HL-60/S4 treated with retinoic acid at 250 ng/mL for 4 days and 3 days (cell line): Measurements from ENCODE around the gene STK32B.

ENCODE experiments used
- in situ Hi-C: fragments of 300-500 bp; cut with MboI; formaldehyde crosslinking; loops from 2 replicates; pipeline ENCODE4 v1.7.0; 2022; ENCODE audit warnings: low sequenced_read_pairs

The STK32B gene

DNA sequence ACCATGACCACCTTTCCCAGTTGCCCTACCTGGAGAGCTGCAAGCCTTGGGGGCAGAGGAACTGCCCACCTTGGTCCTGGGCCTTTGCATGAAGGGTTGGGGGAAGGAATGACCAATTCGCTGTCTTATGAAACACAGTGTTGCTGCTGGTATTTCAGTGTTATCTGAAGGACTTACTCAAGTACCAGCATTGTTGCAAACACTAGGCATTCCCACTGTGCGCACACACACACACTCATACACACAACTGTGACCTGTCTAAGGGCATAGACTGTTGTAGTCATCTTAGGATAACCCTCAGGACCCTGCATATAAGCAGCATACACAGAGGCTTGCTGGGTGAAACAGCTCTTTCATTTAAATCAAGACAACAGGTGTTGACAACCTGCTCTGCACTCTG, 446.2 kb downstream of the STK32B start:
- in situ Hi-C loops, result no loop called here

DNA sequence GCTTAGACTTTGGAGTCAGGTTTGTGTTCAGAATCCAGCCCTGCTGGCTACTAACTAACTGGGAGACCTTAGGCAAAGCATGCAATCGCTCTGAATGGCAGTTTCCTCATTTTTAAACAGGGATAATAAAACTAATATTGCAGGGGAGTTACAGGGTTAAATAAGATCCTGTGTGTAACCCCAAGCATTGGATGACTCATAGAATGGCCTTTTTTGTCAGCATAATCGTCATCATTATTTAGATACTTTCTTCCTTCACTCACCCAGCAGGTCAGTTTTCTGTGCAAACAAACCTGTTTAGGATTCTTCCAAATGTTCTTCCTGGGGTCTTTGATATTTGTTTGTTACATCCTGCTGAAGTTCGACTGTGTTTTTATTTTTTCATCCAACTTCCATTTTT, 448.9 kb downstream of the STK32B start:
- in situ Hi-C loops, result no loop called here

DNA sequence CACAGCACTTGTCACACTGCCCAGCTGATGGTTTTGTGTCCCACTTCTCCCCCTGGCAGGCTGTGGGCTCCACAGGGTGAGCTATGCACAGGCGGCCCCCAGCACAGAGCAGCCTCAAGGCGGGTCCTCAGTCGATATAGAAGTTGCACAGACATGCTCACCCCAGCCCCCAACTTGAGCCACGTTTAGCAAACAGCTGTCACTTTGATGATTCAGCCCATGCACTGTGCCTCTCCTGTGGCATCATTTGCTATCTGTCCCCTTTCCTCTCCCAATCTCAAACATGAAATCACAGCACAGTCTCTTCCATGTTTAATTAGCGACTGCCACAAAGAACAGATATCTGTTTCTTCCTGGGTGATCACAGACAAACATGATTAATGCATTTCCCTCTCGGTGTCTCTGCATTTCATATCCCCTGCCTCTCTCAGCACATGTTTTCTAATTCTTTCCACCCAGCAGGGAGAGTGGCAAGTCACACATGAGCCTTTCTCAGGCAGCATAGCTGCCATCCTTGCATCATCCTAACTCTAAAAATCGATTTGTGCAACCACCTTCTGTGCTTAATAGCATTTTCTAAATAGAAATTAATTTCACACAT, 452.2 kb downstream of the STK32B start:
- in situ Hi-C loops, result no loop called here

DNA sequence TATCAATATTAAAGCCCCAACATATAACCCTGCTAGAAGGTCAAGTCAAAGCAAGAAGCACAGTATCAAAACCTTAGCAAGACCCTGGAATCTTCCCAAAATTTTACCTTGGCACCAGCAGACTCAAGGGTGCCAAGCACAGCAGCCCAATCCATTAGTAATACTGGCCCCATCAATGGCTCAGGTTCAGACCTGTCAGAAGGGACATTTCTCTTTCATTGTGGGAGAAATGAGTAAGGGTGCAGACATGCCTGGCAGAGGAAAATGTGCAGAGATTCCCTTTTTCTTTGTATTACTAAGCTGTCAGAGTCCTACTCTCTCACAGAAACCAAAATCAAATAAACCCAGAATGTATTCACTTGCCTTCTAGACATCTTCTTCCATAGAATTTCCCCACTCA, 453.2 kb downstream of the STK32B start:
- in situ Hi-C loops, result no loop called here

DNA sequence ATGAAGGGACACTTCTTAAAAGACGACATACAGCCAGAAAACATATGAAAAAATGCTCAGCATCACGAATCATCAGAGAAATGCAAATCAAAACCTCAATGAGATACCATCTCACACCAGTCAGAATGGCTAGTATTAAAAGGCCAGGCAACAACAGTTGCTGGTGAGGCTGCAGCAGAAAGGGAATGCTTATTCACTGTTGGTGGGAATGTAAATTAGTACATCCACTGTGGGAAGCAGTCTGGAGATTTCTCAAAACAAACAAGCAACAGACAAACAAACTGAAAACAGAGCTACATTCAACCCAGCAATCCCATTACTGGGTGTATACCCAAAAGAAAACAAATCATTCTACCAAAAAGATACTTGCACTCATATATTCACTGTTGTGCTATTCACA, 459.2 kb downstream of the STK32B start:
- in situ Hi-C loops, result no loop called here

DNA sequence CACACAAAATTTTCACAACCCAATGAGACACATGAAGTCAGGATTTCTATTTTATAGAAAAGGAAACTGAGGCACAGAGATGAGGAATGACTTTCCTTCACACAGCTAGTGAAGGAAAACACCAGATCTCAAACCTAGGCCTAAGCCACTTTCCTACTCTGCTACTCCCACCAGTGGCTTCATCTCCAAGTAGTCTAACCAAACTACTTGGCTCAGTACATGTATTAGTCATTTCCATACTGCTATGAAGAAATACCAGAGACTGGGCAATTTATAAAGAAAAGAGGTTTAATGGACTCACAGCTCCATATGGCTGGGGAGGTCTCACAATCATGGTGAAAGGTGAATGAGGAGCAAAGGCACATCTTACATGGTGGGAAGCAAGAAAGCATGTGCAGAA, 460.5 kb downstream of the STK32B start:
- in situ Hi-C loops, result no loop called here

DNA sequence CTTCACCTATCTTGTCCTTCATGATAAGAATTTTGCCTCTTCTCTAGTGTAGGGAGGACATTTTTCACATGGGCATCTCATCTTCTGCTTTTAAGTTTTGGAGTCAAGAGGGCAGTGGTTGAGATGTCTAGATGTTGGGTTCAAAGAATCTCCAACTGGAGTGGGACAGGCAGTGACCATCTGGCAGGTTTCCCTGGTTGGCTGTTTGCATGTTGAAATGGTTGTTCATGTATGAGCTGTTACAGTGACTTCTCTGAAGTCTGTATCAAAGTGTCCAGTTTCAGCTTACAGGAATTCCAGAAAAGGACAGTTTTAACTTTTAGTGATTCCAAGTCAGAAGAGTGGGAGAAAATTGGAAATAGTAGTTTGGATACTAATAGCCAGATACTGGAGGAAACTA, 464.4 kb downstream of the STK32B start:
- in situ Hi-C loops, result no loop called here

DNA sequence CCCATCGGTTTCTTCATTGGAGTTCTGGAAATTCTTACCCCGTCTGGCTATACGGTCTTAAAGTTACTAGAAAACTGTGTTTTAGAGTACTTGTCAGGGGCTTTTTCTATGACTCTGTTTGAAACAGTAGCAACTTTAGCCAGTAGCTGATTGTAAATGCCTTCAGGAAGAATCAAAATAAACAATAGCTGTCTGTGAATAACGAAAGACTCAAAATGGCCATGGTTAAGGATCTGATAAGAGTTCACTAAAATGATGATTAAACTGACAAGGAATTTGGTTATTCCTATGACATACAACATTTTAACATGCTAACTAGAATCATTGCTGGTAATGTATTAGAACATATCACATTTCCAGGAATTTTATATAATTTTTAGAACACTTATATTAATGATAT, 466.1 kb downstream of the STK32B start:
- in situ Hi-C loops, result no loop called here

DNA sequence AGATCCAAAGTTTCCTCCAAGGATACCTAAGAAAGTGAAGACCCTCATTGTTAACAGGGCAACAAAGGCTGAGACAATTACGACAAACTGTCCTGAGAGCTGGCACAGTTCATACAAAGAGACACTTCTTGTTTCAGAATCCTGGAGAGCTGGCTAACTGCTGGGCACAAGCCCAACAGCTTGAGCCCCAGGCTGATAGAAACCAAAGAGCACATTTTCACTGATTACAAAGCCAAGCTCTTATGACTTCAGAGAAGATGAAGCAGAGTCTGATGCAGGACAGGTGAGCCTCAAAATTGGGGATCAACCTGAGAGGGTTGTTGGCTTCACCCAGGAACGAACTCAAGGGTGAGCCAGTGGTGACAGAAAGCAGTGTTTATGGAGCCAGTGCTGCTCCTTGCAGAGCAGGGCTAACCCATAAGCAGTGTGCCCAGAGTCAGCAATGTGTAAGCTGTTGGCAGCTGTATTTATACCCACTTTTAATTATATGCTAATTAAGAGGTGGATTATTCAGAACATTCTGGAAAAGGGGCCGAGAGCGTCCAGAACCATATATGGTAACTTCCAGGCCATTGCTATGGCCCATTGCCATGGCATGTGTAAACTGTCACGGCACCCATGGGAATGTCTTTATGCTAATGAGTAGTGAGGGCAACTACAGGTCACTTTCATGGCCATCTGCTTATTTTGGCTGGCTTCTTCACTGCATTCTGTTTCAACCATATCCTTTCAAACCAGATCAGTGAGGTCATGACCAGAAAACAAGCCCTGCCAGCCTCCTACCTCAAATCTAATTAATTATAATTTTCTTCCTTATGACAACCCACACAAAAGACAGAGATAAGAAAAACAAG, 473.4 kb downstream of the STK32B start:
- in situ Hi-C loops, result no loop called here

DNA sequence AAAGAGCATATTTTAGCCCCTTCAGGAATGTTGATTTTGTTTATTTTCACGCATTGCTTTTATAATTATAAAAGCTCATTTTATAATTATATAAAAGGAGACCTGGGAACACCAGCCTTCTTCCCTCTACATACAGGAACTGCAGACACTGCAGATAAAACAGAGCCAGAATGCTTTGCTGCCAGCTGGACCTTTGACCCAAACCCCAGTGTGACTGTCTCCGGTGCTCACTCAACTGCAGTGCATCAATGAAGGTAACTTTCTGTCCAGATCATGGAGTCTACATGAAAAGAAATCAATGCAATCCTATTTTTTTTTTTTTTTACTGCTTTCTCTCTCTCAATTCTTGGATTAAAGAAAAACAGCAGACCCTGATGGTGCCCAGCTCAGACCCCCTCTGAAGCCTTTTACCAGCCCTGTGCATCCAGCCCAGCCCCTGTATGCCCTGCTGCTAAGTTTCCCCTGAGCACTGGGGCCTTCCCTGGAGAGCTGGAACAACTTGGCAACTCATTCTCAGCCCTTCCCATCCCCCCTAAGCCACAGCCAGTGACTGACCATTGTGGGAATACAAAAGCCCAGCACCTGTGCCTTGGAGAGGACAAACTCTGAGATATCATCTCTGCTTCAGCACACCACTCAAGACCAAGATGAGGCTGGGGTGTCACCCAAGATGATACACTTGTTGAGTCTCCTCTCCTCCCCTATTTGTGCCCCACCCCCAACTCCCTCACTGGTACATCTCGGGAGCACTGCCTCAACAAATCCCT, 475.0 kb downstream of the STK32B start:
- in situ Hi-C loops, result no loop called here

DNA sequence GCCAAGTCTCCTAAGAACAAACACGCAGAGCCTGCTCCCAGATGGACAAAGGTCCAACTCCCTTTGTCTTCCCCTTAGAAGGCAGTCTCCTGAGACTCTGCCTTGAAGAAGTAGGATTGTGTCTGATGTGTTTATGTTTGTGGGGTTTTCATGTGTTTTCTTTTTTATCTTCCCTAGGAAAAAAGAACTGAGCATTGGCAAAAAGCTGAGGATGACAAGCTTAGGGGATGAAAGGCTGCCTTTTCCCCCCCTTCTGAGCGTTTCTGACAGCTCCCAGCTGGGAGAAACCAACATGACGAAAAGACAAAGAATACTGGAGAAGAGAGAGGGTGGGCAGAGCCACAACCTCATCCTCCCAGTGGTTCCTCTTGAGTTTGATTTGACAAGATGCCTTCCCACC, 475.9 kb downstream of the STK32B start:
- in situ Hi-C loops, result no loop called here

DNA sequence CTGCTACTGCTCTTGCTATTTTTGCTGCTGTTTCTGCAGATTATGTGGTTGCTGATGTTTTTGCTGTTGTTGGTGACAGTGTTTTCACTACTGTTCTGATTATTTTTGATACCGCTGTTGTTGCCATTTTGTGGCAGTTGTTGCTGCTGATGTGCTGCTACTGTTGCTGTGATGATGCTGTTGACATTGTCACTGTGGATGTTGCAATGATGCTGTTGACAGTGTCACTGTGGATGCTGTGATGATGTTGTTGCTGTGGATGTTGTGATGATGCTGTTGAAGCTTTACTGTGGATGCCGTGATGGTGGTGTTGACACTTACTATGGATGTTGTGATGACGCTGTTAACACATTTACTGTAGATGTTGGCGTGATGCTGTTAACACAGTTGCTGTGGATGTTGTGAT, 476.8 kb downstream of the STK32B start:
- in situ Hi-C loops, result no loop called here

DNA sequence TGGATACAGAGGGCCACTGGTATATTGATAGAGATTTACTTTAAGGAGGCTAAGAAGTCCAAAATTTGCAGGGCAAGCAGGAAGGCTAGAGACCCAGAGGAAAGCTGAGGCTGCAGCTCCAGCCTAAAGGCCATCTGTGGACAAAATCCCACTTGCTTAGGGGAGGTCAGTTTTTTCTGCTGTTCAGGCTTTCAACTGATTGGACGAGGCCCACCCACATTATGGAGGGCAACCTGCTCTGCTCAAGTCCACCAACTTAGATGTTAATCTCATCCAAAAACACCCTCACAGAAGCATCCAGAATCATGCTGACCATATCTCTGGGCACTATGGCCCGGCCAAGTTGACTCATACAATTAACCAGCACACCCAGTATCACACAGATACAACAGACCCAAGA, 480.8 kb downstream of the STK32B start:
- in situ Hi-C loops, result no loop called here

DNA sequence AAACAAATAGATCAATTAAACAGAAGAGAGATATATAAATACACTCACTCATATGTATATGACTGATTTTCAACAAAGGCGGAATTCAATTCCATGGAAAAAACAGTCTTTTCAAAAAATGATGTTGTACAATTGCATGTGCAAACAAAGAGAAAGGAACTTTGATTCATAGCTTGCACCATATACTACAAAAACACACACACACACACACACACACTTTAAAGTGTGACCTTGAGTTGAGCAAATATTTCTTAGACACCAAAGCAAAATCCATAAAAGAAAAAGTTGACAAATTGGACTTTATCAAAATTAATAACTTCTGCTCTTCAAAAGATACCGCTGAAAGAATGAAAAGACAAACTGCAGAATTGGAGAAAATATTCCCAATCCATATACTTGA, 488.3 kb downstream of the STK32B start:
- in situ Hi-C loops, result no loop called here

DNA sequence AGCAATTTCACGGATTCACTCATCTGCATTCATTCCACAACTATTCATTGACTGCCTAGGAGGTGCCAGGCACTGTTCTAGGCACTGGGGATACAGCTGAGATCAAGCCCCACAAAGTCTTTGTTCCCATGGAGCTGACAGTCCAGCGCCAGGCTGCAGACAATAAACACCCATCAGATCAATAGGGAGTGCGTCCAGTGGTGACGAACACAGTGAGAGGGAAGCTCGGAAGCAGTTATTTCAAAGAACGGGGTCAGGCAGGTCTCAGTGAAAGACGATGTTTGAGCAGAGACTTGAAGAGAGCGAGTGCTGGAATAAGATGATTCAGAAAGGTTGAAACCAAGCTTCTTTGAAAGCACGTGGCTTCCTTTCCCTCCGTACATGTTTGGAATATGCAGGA, 489.9 kb downstream of the STK32B start:
- in situ Hi-C loops, result no loop called here

DNA sequence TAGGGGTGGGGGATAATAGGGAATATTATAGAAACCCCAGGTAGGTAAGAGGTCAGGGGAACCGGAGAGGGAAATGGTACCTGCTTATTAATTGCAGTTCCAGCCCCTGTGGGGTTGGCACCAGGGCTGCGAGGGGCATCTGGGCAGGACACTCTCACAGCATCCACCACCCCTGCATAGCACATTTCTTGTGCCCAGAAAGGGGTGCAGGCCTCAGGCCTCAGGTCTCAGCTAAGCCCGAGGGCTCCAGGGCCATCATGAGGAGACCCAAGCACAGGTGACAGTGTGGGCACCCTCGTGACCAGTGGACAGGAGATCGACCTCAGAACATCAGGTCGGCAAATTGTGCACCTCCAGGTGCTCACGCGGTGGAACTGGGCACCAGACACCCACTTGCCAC, 492.4 kb downstream of the STK32B start:
- in situ Hi-C loops, result no loop called here

DNA sequence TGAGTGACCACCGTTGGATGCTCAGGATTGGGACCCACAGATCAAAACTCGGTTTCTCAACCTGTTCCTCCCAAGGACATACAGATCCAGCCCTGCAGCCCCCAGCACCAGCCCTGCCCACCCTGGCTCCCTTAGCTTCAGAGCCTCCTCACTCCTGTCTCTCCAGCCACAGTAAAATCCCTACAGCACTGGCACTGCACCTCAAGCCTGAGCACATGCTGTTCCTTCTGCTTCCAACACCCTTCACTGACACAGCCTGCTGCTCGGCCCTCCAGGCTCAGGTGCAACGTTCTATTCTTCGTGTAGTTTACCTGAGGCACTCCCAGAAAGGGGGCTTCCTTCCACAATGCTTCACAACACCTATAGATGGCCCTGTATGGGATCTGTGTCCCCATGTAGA, 493.5 kb downstream of the STK32B start:
- in situ Hi-C loops, result no loop called here

DNA sequence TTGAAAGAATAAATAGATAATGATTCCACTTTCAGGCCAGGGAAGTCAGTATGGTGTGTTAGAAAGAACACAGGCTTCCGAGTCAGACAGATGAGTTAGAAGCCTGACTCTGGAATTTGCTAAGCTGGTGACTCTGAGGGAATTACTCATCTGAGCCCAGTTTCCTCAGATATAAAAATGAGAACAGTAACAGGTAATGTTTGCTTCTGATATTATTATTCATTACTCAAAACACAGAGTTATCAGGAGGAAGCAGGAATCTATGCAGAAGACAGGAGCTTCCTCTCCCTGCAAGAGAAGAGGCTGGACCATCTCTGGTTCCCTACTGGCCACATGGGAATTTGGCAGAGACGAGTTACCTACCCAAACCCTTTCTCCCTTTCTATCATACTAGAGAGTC, 494.0 kb downstream of the STK32B start:
- in situ Hi-C loops, result no loop called here

DNA sequence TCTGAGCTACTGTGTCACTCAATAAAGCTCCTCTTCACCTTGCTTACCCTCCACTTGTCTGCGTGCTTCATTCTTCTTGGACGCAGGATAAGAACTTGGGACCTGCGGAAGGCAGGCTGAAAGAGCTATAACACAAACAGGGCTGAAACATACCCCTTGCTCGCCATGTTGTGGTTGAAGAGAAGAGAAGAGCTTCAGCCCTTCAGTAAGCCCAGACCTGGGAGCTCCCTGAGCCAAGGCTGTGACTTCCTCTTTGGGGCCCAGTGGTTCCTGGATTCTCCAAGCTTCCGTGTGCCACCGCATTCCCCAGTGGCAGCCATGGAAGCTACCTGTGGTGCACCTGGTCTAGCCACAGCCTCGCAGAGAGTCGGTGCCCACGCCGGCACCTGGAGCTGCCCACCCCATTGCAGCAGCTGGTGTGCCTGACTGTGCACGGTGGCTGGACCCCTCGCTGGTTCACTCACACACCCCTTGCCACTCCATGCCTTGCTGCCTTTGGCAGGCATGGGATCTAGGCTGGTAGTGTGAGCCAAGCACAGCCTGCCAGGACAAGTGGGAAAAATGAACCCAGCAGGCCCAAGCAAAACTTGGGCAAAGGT, 496.5 kb downstream of the STK32B start:
- in situ Hi-C loops, result no loop called here
